ENCODE measurements around the gene RABEP1.

GRCh38 chr17:5434984-5435383 lies 152.9 kb downstream of the RABEP1 start:
- TF ChIP-seq CTCF (IDR thresholded peaks at IDR 0.05 in 4 of 5, conservative IDR thresholded peaks at IDR 0.05 in 1 of 5): no peak
- TF ChIP-seq POLR2A (IDR thresholded peaks at IDR 0.05): no peak

Measured in gastrocnemius medialis (tissue), 4 donors.